ENCODE results near the gene PDGFB. TPM values are rescaled to one million over a fixed set of nuclear protein-coding genes. Genes with fewer than 3 reads are reported as not detected.
"Not testable (repeated sequence)": the region's sequence is repeated elsewhere in the genome, so short reads cannot be mapped to it uniquely, and the experiment has no call there.

The PDGFB gene
- total and polyA plus RNA-seq, 9 of the 15 experiments (the other 6 are each of a cell fraction or from before 2014, with no cell fraction given): 0.07 to 4.0 (median 0.48) TPM; not detected in 1

DNA sequence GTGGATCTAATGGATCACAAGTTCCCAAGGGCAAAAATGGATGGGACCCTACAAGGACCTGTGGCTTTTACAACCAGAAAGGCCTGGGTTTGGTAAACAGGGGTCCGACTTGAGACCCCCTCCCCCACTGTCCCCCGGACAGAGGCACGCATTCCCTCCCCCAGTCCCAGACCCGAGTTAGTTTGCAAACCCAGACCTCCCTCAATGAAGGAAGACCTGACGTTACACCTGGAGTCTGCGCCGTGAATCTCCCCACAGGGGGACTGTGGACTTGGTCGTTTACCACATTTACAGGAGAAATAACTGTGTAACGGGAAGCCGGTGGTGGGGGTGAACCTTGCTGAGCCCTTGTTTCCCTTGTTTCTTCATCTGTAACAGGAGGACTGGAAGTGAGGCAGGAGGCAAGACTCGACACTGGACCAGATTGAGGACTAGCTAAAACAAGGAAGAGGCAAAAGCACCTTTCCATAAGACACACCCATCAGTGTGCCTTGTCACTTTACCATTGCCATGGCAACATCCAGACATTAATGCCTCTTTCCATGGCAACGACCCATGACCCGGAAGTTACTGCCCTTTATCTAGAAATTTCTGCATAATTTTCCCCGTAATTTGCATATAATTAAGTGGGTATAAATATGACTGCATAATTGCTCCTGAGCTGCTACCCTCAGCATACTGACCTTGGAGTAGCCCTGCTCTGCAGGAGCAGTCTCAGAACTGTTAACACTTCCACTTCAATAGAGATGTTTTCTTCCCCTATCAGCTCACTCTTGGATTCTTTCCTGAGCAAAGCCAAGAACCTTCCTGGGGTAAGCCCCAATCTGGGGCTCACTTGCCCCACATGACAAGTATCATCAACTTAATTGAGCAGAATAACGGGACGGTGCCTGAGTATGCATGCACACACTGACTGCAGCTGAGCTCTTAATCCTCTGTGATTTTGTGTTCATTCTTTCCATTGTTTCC lies 25.4 kb downstream of the PDGFB start (continued):
- TF ChIP-seq, protein P1, sequence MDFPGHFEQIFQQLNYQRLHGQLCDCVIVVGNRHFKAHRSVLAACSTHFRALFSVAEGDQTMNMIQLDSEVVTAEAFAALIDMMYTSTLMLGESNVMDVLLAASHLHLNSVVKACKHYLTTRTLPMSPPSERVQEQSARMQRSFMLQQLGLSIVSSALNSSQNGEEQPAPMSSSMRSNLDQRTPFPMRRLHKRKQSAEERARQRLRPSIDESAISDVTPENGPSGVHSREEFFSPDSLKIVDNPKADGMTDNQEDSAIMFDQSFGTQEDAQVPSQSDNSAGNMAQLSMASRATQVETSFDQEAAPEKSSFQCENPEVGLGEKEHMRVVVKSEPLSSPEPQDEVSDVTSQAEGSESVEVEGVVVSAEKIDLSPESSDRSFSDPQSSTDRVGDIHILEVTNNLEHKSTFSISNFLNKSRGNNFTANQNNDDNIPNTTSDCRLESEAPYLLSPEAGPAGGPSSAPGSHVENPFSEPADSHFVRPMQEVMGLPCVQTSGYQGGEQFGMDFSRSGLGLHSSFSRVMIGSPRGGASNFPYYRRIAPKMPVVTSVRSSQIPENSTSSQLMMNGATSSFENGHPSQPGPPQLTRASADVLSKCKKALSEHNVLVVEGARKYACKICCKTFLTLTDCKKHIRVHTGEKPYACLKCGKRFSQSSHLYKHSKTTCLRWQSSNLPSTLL (IDR thresholded peaks at IDR 0.05): peak; percentile 46; the same call in 1 of the 2 replicates
- TF ChIP-seq SPI1 (IDR thresholded peaks at IDR 0.05; ENCODE audit: borderline replicate concordance, low read depth, low read length) (no peak), KLF10 (CRISPR knock-in tag; IDR thresholded peaks at IDR 0.05) (no peak), ILK (tag; IDR thresholded peaks at IDR 0.05; ENCODE audit: borderline replicate concordance, low read depth) (no peak), PRMT5 (CRISPR knock-in tag; IDR thresholded peaks at IDR 0.05) (no peak)

DNA sequence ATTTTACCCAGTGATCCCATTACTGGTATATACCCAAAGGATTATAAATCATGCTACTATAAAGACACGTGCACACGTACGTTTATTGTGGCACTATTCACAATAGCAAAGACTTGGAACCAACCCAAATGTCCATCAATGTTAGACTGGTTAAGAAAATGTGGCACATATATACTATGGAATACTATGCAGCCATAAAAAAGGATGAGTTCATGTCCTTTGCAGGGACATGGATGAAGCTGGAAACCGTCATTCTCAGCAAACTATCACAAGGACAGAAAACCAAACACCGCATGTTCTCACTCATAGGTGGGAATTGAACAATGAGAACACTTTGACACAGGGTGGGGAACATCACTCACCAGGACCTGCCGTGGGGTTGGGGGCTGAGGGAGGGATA lies 26.4 kb downstream of the PDGFB start:
- FAIRE-seq; intact Hi-C loops (cut with micrococcal nuclease); BruUV-seq (replicated peaks); H3K27me3 ChIP-seq (ENCODE audit: control insufficient read depth in 2 of 2, insufficient read depth in 2 of 2, low read length in 2 of 2); H3K9ac ChIP-seq (ENCODE audit: insufficient read depth in 1 of 2, low read depth in 2 of 2, low read length in 2 of 2); H4K20me1 ChIP-seq (replicated peaks; ENCODE audit: control insufficient read depth, insufficient read depth, low read length); POLR2A ChIA-PET; H3K36me3 ChIP-seq (ENCODE audit: control insufficient read depth, insufficient read depth, low read length); H3K4me3 ChIP-seq; H3K79me2 ChIP-seq (ENCODE audit: control insufficient read depth, insufficient read depth, low read length); H3K9me3 ChIP-seq (replicated peaks; ENCODE audit: control insufficient read depth, insufficient read depth, low read depth, low read length); H3K9me1 ChIP-seq (ENCODE audit: control insufficient read depth, insufficient read depth, low read length); ATAC-seq; H2AFZ ChIP-seq (ENCODE audit: low read depth, low read length); H3K4me1 ChIP-seq (replicated peaks in 1 of 2; ENCODE audit: control insufficient read depth in 2 of 2, insufficient read depth in 2 of 2, low read length in 2 of 2); H3K27ac ChIP-seq (ENCODE audit: extremely low read depth, low read depth, low read length); CTCF ChIA-PET (ENCODE audit: low intra/inter-chr PET ratio); H3K4me2 ChIP-seq (ENCODE audit: insufficient read depth, low read length); in situ Hi-C loops (cut with MboI); DNase-seq (ENCODE audit: extremely low read depth in 1 of 4, low spot score in 3 of 4): not testable (repeated sequence)
- WGBS (ENCODE audit: insufficient coverage, low coverage, missing lambda C conversion rate): 24% methylated on average over 5 of the region's 6 CpGs
- TF ChIP-seq KDM1A (IDR thresholded peaks at IDR 0.05) (0 out of 4 replicates have a peak, but pooled peaks of 1 of the 2 experiments have one; percentile 16), BCOR (IDR thresholded peaks at IDR 0.05) (0 out of 2 replicates have a peak, but pooled peaks have one; percentile 15), ZNF146 (CRISPR knock-in tag; IDR thresholded peaks at IDR 0.05; ENCODE audit: unreplicated experiment) (peak; percentile 52)

All from K562 (cell line).